ENCODE measurements around the gene FCMR. TPM values are rescaled to one million over a fixed set of nuclear protein-coding genes. Genes with fewer than 3 reads are reported as not detected.

FCMR gene, protein sequence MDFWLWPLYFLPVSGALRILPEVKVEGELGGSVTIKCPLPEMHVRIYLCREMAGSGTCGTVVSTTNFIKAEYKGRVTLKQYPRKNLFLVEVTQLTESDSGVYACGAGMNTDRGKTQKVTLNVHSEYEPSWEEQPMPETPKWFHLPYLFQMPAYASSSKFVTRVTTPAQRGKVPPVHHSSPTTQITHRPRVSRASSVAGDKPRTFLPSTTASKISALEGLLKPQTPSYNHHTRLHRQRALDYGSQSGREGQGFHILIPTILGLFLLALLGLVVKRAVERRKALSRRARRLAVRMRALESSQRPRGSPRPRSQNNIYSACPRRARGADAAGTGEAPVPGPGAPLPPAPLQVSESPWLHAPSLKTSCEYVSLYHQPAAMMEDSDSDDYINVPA
- 0.34 and 0.36 TPM in 2 replicates for total RNA-seq

GRCh38 chr1:206921772-206922265 is at the start of gene FCMR:
TSS of gene FCMR (minus strand) at chr1:206921941. CDS start at chr1:206921854, 87 bp downstream.

GRCh38 chr1:206970446-206970845 is 48.7 kb upstream of the FCMR start, which contains the start of gene FCAMR:
TSS of gene FCAMR (minus strand) at chr1:206970460. CDS start at chr1:206970125, 335 bp downstream.

DNA sequence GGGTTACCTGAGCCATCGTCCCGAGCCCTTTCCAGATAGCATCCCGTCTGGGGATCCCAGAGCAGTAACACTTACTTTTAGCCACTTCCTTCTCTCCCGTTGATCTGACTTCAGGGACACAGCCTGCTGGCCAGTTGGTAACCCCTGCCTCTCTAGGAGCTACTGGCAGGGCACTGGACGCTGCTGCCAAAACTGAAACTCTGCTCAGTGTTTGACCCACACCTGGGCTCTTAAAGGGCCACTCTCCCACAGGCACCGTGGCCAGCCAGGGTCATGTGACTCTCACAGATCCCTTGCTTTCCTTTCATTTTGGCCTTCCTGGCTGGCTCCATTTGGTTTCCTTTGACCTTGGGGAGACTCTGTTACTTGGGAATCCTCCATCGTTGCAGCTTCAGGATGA is 24.5 kb upstream of the FCMR start, which contains the start of gene PIGR:
Gene PIGR, minus strand, starts transcription at position 206 of the 400 bp plus-strand sequence. CDS start 5,935 bp downstream, outside the sequence.

DNA sequence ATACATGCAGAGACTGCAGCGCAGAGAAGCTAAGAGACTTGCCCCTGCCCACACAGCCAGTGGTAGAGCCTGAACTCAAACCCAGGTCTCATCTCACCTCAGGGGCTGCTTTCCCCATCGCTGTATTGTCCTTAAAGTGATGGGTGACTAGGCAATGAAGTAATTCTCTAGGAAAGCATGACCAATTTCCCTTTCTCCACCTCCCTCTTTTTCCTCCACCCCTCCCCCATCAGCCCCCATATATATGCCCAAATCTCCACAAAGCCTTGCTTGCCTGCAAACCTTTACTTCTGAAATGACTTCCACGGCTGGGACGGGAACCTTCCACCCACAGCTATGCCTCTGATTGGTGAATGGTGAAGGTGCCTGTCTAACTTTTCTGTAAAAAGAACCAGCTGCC is 24.6 kb downstream of the FCMR start, which contains the start of gene IL24:
Gene IL24, plus strand, starts transcription at position 269 of the 400 bp plus-strand sequence. CDS start 390 bp downstream, outside the sequence.

DNA sequence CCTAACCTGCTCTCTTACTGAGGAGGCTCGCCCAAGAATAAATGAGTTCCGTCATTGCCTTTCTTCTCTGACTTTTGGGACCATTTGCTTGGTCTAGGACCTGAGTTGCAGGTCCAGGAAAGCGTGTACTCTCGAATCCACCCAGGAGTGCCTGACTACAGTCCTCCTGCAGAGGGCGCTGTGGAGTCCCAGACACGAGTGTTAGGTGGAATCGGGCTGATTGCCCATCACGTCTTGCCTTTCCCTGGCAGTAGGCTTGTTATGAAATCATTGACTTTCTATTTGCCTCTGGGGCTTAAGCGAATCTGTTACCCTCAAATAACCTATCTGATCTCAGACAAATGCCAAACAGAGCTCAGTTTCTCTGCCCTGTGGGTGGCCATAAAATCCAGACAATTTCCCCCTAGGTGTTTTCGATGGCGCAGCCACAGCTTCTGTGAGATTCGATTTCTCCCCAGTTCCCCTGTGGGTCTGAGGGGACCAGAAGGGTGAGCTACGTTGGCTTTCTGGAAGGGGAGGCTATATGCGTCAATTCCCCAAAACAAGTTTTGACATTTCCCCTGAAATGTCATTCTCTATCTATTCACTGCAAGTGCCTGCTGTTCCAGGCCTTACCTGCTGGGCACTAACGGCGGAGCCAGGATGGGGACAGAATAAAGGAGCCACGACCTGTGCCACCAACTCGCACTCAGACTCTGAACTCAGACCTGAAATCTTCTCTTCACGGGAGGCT is 56.6 kb downstream of the FCMR start, which contains the start of gene IL20:
Gene IL20, plus strand, starts transcription at position 685 of the 733 bp plus-strand sequence. CDS start 230 bp downstream, outside the sequence.

Other genes with a start within 250 kb of the FCMR start
- 40.3 and 66.2 TPM in 2 replicates for gene MAPKAPK2, start 237.0 kb downstream of the FCMR start, total RNA-seq
- not detected in 2 replicates for gene IL19, start 151.2 kb downstream of the FCMR start, total RNA-seq
- not detected in 2 replicates for gene IL10, start 149.4 kb downstream of the FCMR start, total RNA-seq
- gene IL20, start 56.3 kb downstream of the FCMR start, total RNA-seq, result 0.43 and 3.8 TPM in 2 replicates
- 0.50 and 5.8 TPM in 2 replicates for gene IL24, start 24.5 kb downstream of the FCMR start, total RNA-seq
- 1.7 and 14.5 TPM in 2 replicates for gene PIGR, start 24.5 kb upstream of the FCMR start, total RNA-seq
- under 0.01 TPM in 1 of 2 replicates, not detected in the other for gene FCAMR, start 48.5 kb upstream of the FCMR start, total RNA-seq
- 33.2 and 37.3 TPM in 2 replicates for gene C1orf116, start 110.8 kb upstream of the FCMR start, total RNA-seq
- 15.8 and 26.3 TPM in 2 replicates for gene YOD1, start 129.3 kb upstream of the FCMR start, total RNA-seq
- gene PFKFB2, start 131.3 kb upstream of the FCMR start, total RNA-seq, result 35.8 and 98.8 TPM in 2 replicates
- gene C4BPB, start 166.9 kb upstream of the FCMR start, total RNA-seq, result not detected in 2 replicates
- not detected in 2 replicates for gene C4BPA, start 182.3 kb upstream of the FCMR start, total RNA-seq

Measured in nasal cavity respiratory epithelium epithelial cell of viscerocranial mucosa (primary cell).